ENCODE results near the gene LMBRD2. TPM values are rescaled to one million over a fixed set of nuclear protein-coding genes. Genes with fewer than 3 reads are reported as not detected.

LMBRD2 gene
- total RNA-seq, 2 experiments from 2014 or later = 4.1 to 4.2 TPM

DNA sequence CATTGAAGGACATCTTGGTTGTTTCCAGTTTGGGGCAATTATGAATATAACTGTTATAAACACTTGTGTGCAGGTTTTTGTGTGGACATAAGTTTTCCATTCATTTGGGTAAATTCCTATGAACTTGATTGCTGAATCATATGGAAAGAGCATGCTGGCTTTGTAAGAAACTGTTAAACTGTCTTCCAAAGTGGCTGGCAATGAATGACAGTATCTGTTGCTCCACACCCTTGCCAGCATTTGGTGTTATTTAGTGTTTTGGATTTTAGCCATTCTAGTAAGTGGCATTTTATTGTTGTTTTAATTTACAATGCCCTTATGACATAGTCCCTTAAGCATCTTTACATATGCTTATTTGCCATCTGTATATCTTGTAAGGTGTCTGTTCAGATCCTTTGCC lies 55.2 kb downstream of the LMBRD2 start:
- DNase-seq = no peak
- Histone ChIP-seq H3K4me1 (ENCODE audit: insufficient read depth, low read length) (no peaks in the 10 kb centered on the region), H3K27me3 (ENCODE audit: control insufficient read depth in 1 of 2, insufficient read depth in 2 of 2, low read length in 2 of 2) (no peaks in the 10 kb centered on the region), H3K9me3 (ENCODE audit: control insufficient read depth in 1 of 2, insufficient read depth in 1 of 2, low read length in 2 of 2) (no peaks in the 10 kb centered on the region), H3K27ac (ENCODE audit: low read depth in 1 of 2, low read length in 2 of 2) (no peak overlapping the region), H3K4me3 (ENCODE audit: low read length) (no peak overlapping the region), H3K36me3 (ENCODE audit: insufficient read depth, low read length) (no peaks in the 10 kb centered on the region)
- no peak for TF ChIP-seq CTCF (IDR thresholded peaks at IDR 0.05)
- H3K9me3 Mint-ChIP-seq = no peaks in the 10 kb centered on the region
- POLR2A ChIA-PET = no interaction called here
- CTCF ChIA-PET = interaction anchor here (1.6 kb wide), 1 partner anchor 17 kb away, joined by 4 read pairs; no protein-coding TSS in a partner anchor
- peaks cover 4% of the 10 kb centered on the region for H3K36me3 Mint-ChIP-seq (ENCODE audit: low read depth)
- no peak for ATAC-seq (ENCODE audit: poor library complexity)
- no peak overlapping the region for H3K27ac Mint-ChIP-seq
- H3K4me1 Mint-ChIP-seq (ENCODE audit: low read depth) = no peaks in the 10 kb centered on the region
- intact Hi-C loops (cut with DNase I, micrococcal nuclease) = no loop called here
- H3K27me3 Mint-ChIP-seq = no peaks in the 10 kb centered on the region
- no peak overlapping the region for H3K4me3 Mint-ChIP-seq

DNA sequence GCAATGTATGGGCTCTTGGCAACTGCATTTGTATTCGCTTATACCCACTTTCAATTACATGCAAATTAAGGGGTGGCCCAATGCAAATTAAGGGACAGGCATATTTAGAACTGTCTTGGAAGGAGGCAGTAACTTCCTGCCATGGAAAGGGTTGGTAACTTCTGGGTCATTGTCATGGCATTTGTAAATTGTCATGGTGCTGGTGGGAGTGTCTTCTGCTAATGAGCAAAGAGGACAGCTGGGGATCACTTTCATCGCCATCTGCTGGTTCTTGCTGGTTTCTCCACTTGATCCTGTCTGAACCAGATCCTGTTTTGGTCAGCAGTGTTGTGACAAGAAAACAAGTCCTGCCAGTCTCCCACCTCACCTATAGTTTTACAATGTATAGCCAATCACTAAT lies 61.7 kb downstream of the LMBRD2 start:
- ChIA-PET POLR2A (no interaction called here), CTCF (no interaction called here)
- Histone ChIP-seq H3K36me3 (ENCODE audit: insufficient read depth, low read length) (no peaks in the 10 kb centered on the region), H3K27ac (ENCODE audit: low read depth in 1 of 2, low read length in 2 of 2) (no peak overlapping the region), H3K4me3 (ENCODE audit: low read length) (no peak overlapping the region), H3K4me1 (ENCODE audit: insufficient read depth, low read length) (no peaks in the 10 kb centered on the region), H3K27me3 (ENCODE audit: control insufficient read depth in 1 of 2, insufficient read depth in 2 of 2, low read length in 2 of 2) (peaks cover 0 to 6% of the 10 kb centered on the region in 2 experiments), H3K9me3 (ENCODE audit: control insufficient read depth in 1 of 2, insufficient read depth in 1 of 2, low read length in 2 of 2) (peaks cover 0 to 6% of the 10 kb centered on the region in 2 experiments)
- H3K27me3 Mint-ChIP-seq = peaks cover 18% of the 10 kb centered on the region
- H3K36me3 Mint-ChIP-seq (ENCODE audit: low read depth) = no peaks in the 10 kb centered on the region
- no peaks in the 10 kb centered on the region for H3K4me1 Mint-ChIP-seq (ENCODE audit: low read depth)
- ATAC-seq (ENCODE audit: poor library complexity) (no peak), DNase-seq (peak in 3 of 14 experiments; percentile 2 to 16 (median 10))
- H3K4me3 Mint-ChIP-seq = no peak overlapping the region
- H3K9me3 Mint-ChIP-seq = peaks cover 9% of the 10 kb centered on the region
- intact Hi-C loops (cut with DNase I, micrococcal nuclease) = loop anchor here in 1 of 2 experiments (10.0 kb wide), 1 partner anchor 605 kb away; no protein-coding TSS in a partner anchor
- no peak for TF ChIP-seq CTCF (IDR thresholded peaks at IDR 0.05)
- H3K27ac Mint-ChIP-seq = no peak overlapping the region

GRCh38 chr5:36079200-36079781 lies 72.4 kb downstream of the LMBRD2 start:
- no peak overlapping the region for H3K27ac ChIP-seq (ENCODE audit: low read depth in 1 of 2, low read length in 2 of 2)
- H3K36me3 ChIP-seq (ENCODE audit: insufficient read depth, low read length) = no peaks in the 10 kb centered on the region
- no peaks in the 10 kb centered on the region for H3K9me3 ChIP-seq (ENCODE audit: control insufficient read depth in 1 of 2, insufficient read depth in 1 of 2, low read length in 2 of 2)
- Mint-ChIP-seq H3K9me3 (no peaks in the 10 kb centered on the region), H3K27ac (no peak overlapping the region), H3K27me3 (peaks cover 33% of the 10 kb centered on the region), H3K36me3 (ENCODE audit: low read depth) (no peaks in the 10 kb centered on the region), H3K4me3 (no peak overlapping the region), H3K4me1 (ENCODE audit: low read depth) (no peaks in the 10 kb centered on the region)
- ChIA-PET CTCF (interaction anchor here (1.0 to 1.5 kb wide), 6 partner anchors 14 to 428 kb away, joined by 3 to 4 read pairs (median 4); no protein-coding TSS in a partner anchor), POLR2A (interaction anchor here (1.1 kb wide), 1 partner anchor 72 kb away, joined by 3 read pairs; the partner anchor contains the start of genes LMBRD2 and SKP2)
- DNase-seq (peak in 5 of 14 experiments; percentile 6 to 56 (median 38)), ATAC-seq (ENCODE audit: poor library complexity) (peak; percentile 59)
- intact Hi-C loops (cut with DNase I, micrococcal nuclease) = loop anchor here (2.0 to 5.0 kb wide), 3 partner anchors 226 to 428 kb away; no protein-coding TSS in a partner anchor
- peaks cover 5% of the 10 kb centered on the region for H3K4me1 ChIP-seq (ENCODE audit: insufficient read depth, low read length)
- H3K27me3 ChIP-seq (ENCODE audit: control insufficient read depth in 1 of 2, insufficient read depth in 2 of 2, low read length in 2 of 2) = peaks cover 0 to 13% of the 10 kb centered on the region in 2 experiments
- no peak overlapping the region for H3K4me3 ChIP-seq (ENCODE audit: low read length)
- TF ChIP-seq CTCF (IDR thresholded peaks at IDR 0.05) = peak; percentile 64

Measured in CD4-positive, alpha-beta T cell (primary cell).